K562 (cell line): ENCODE measurements around the gene MYL6B. TPM values are rescaled to one million over a fixed set of nuclear protein-coding genes. Genes with fewer than 3 reads are reported as not detected.

Experiments used
- GTF2F1 ChIP-seq: IDR thresholded peaks from 2 replicates; pipeline ENCODE4 v1.6.1; 2011; ENCODE audit warnings: low read depth, low read length, improper control_type of control experiment
- HNRNPH1 ChIP-seq: fragments of 200-400 bp; formaldehyde crosslinking; optimal IDR thresholded peaks from 2 replicates; pipeline ENCODE3; 2017; ENCODE audit warnings: low read depth, mild to moderate bottlenecking, low read length, moderate library complexity
- MAFF ChIP-seq: IDR thresholded peaks from 2 replicates; pipeline ENCODE4 v1.6.1; 2012; ENCODE audit warnings: low read length, improper control_type of control experiment
- MAFK ChIP-seq: IDR thresholded peaks from 2 replicates; pipeline ENCODE4 v1.6.1; 2011; ENCODE audit warnings: low read length, improper control_type of control experiment
- MYBL2 ChIP-seq, 2 experiments: fragments of 450-650 bp in 1 of 2; sonication (generic) in 1 of 2; formaldehyde crosslinking in 1 of 2; IDR thresholded peaks; 2 replicates each; pipeline versions ENCODE4 v1.6.1 to v1.8.1; 2017 to 2022; ENCODE audit warnings: borderline replicate concordance in 1 of 2, inconsistent platforms in 1 of 2, low read depth in 1 of 2, mild to moderate bottlenecking in 1 of 2, missing genetic modification reagents in 1 of 2, moderate library complexity in 1 of 2
- SAFB2 ChIP-seq: fragments of 200-400 bp; formaldehyde crosslinking; IDR thresholded peaks from 2 replicates; pipeline ENCODE4 v1.6.1; 2018; ENCODE audit warnings: borderline replicate concordance, low read length, low read depth, moderate library complexity; ENCODE audit not compliant: severe bottlenecking
- TAL1 ChIP-seq: fragments of 450-650 bp; IDR thresholded peaks from 2 replicates; pipeline ENCODE4 v1.6.1; 2016; ENCODE audit warnings: mild to moderate bottlenecking
- U2AF2 ChIP-seq: fragments of 200-400 bp; formaldehyde crosslinking; optimal IDR thresholded peaks from 2 replicates; pipeline ENCODE3; 2017; ENCODE audit warnings: low read depth, mild to moderate bottlenecking, low read length
- ZBED1 ChIP-seq: IDR thresholded peaks from 2 replicates; pipeline ENCODE4 v1.6.1; 2014
- ZBTB7A ChIP-seq: IDR thresholded peaks from 2 replicates; pipeline ENCODE4 v1.6.1; 2011; ENCODE audit warnings: low read depth, mild to moderate bottlenecking, low read length, moderate library complexity, borderline replicate concordance; ENCODE audit not compliant: control insufficient read depth
- ZKSCAN3 ChIP-seq: fragments of 250-450 bp; sonication (Bioruptor Pico); IDR thresholded peaks from 2 replicates; pipeline ENCODE4 v1.4.0; 2020
- ZNF76 ChIP-seq: fragments of 250-450 bp; sonication (Bioruptor Pico); IDR thresholded peaks from 2 replicates; pipeline ENCODE4 v1.4.0; 2020; ENCODE audit warnings: mild to moderate bottlenecking, moderate library complexity, borderline replicate concordance
- polyA plus RNA-seq, 8 experiments: library from polyadenylated mRNA; depleted of rRNA in 4 of 8; stranded (reverse) in 5 of 8; unstranded in 3 of 8; fragments of >200 nt; fragmentation: Nextera tagmentation in 2 of 8; fragmentation: Illumina TruSeq in 1 of 8; extraction: Ambion mirVana in 2 of 8; extraction: Trizol in 1 of 8; gene quantifications; 2 replicates each; pipeline versions ENCODE4 v1.2.1 to v1.2.3, GENCODE V29; 2011 to 2014; ENCODE audit warnings: inconsistent platforms in 1 of 8, missing spikeins in 1 of 8
- total RNA-seq, 7 experiments: library from RNA; depleted of rRNA in 6 of 7; stranded (reverse); fragments of >200 nt in 6 of 7; fragmentation: Illumina TruSeq in 2 of 7; extraction: Trizol in 2 of 7; gene quantifications; 2 replicates each; pipeline versions ENCODE4 v1.2.1 to v1.2.3, GENCODE V29; 2011 to 2021; ENCODE audit warnings: low replicate concordance in 1 of 7
- TF ChIP-seq, protein P1 (sequence below): sonication (generic); formaldehyde crosslinking; IDR thresholded peaks from 2 replicates; pipeline ENCODE4 v1.8.0; 2022; ENCODE audit warnings: missing genetic modification reagents, mild to moderate bottlenecking, borderline replicate concordance
- TF ChIP-seq, protein P2 (sequence below): IDR thresholded peaks from 3 replicates; pipeline ENCODE4 v1.6.1; 2011; ENCODE audit warnings: borderline replicate concordance, mild to moderate bottlenecking, moderate library complexity; ENCODE audit not compliant: insufficient read length; ENCODE audit errors: extremely low read depth
- TF ChIP-seq, protein P3 (sequence below), 2 experiments: fragments of 200-800 bp in 1 of 2; sonication (Bioruptor generic) in 1 of 2; sonication (generic) in 1 of 2; formaldehyde crosslinking in 1 of 2; IDR thresholded peaks in 1 of 2; conservative IDR thresholded peaks in 1 of 2; 2 replicates each; pipeline versions ENCODE4 v1.5.0 to v1.6.1; 2016 to 2020; ENCODE audit warnings: missing compliant biosample characterization in 1 of 2, missing genetic modification characterization in 1 of 2, missing genetic modification reagents in 1 of 2
- TF ChIP-seq, protein P4 (sequence below): fragments of 450-650 bp; IDR thresholded peaks from 2 replicates; pipeline ENCODE4 v1.6.1; 2016
- TF ChIP-seq, protein P5 (sequence below): fragments of 250-450 bp; sonication (Bioruptor Pico); IDR thresholded peaks from 2 replicates; pipeline ENCODE4 v1.5.0; 2021; ENCODE audit warnings: mild to moderate bottlenecking, borderline replicate concordance

MYL6B gene
- total and polyA plus RNA-seq, 9 of the 15 experiments (the other 6 are each of a cell fraction or from before 2014, with no cell fraction given): 42.8 to 77.3 (median 68.6) TPM

DNA sequence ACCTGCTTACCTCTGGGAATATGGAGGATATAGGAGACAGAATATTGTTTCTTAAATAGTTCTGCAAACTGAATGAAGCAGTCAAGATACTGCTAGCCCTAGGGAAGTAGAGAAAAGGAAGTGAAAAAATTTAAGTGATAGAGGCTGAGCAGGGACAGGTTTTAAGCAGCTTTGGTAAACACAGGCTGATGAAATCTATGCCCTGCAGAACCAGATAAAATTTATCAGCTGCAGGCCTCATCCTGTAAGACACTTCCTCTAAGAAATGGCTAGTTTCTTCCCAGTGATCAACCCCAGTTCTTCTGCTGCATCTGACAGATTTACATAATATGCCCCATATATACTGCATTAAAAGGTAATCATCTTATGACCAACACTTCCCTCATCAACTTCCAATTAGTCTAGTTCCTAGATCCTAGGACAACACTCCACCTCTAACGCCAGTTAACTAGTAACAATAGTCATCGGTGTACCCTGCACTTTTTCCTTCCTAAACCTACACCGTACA lies 25.6 kb upstream of the MYL6B start (continued):
- TF ChIP-seq, protein P1, sequence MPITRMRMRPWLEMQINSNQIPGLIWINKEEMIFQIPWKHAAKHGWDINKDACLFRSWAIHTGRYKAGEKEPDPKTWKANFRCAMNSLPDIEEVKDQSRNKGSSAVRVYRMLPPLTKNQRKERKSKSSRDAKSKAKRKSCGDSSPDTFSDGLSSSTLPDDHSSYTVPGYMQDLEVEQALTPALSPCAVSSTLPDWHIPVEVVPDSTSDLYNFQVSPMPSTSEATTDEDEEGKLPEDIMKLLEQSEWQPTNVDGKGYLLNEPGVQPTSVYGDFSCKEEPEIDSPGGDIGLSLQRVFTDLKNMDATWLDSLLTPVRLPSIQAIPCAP (CRISPR knock-in tag): no peak
- no peak for TF ChIP-seq ZBTB7A
- TF ChIP-seq SAFB2: no peak
- TF ChIP-seq ZNF76 (CRISPR knock-in tag): no peak
- TF ChIP-seq TAL1: peak; percentile 95
- TF ChIP-seq, protein P2, sequence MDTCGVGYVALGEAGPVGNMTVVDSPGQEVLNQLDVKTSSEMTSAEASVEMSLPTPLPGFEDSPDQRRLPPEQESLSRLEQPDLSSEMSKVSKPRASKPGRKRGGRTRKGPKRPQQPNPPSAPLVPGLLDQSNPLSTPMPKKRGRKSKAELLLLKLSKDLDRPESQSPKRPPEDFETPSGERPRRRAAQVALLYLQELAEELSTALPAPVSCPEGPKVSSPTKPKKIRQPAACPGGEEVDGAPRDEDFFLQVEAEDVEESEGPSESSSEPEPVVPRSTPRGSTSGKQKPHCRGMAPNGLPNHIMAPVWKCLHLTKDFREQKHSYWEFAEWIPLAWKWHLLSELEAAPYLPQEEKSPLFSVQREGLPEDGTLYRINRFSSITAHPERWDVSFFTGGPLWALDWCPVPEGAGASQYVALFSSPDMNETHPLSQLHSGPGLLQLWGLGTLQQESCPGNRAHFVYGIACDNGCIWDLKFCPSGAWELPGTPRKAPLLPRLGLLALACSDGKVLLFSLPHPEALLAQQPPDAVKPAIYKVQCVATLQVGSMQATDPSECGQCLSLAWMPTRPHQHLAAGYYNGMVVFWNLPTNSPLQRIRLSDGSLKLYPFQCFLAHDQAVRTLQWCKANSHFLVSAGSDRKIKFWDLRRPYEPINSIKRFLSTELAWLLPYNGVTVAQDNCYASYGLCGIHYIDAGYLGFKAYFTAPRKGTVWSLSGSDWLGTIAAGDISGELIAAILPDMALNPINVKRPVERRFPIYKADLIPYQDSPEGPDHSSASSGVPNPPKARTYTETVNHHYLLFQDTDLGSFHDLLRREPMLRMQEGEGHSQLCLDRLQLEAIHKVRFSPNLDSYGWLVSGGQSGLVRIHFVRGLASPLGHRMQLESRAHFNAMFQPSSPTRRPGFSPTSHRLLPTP: no peak
- TF ChIP-seq, protein P3, sequence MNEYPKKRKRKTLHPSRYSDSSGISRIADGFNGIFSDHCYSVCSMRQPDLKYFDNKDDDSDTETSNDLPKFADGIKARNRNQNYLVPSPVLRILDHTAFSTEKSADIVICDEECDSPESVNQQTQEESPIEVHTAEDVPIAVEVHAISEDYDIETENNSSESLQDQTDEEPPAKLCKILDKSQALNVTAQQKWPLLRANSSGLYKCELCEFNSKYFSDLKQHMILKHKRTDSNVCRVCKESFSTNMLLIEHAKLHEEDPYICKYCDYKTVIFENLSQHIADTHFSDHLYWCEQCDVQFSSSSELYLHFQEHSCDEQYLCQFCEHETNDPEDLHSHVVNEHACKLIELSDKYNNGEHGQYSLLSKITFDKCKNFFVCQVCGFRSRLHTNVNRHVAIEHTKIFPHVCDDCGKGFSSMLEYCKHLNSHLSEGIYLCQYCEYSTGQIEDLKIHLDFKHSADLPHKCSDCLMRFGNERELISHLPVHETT (CRISPR knock-in tag; conservative IDR thresholded peaks at IDR 0.05 in 1 of 2, IDR thresholded peaks at IDR 0.05 in 1 of 2): no peak
- no peak for TF ChIP-seq HNRNPH1
- TF ChIP-seq, protein P4, sequence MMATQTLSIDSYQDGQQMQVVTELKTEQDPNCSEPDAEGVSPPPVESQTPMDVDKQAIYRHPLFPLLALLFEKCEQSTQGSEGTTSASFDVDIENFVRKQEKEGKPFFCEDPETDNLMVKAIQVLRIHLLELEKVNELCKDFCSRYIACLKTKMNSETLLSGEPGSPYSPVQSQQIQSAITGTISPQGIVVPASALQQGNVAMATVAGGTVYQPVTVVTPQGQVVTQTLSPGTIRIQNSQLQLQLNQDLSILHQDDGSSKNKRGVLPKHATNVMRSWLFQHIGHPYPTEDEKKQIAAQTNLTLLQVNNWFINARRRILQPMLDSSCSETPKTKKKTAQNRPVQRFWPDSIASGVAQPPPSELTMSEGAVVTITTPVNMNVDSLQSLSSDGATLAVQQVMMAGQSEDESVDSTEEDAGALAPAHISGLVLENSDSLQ: no peak; the same call in 1 of the 2 replicates
- TF ChIP-seq, protein P5, sequence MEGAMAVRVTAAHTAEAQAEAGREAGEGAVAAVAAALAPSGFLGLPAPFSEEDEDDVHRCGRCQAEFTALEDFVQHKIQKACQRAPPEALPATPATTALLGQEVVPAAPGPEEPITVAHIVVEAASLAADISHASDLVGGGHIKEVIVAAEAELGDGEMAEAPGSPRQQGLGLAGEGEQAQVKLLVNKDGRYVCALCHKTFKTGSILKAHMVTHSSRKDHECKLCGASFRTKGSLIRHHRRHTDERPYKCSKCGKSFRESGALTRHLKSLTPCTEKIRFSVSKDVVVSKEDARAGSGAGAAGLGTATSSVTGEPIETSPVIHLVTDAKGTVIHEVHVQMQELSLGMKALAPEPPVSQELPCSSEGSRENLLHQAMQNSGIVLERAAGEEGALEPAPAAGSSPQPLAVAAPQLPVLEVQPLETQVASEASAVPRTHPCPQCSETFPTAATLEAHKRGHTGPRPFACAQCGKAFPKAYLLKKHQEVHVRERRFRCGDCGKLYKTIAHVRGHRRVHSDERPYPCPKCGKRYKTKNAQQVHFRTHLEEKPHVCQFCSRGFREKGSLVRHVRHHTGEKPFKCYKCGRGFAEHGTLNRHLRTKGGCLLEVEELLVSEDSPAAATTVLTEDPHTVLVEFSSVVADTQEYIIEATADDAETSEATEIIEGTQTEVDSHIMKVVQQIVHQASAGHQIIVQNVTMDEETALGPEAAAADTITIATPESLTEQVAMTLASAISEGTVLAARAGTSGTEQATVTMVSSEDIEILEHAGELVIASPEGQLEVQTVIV (CRISPR knock-in tag): no peak
- no peak for TF ChIP-seq MAFK
- no peak for TF ChIP-seq ZBED1
- no peak for TF ChIP-seq MYBL2 (IDR thresholded peaks at IDR 0.05; ENCODE audit: low read depth)
- TF ChIP-seq MYBL2 (CRISPR knock-in tag; IDR thresholded peaks at IDR 0.05; ENCODE audit: borderline replicate concordance): no peak
- no peak for TF ChIP-seq U2AF2
- no peak; the same call in 1 of the 2 replicates for TF ChIP-seq MAFF
- TF ChIP-seq ZKSCAN3 (CRISPR knock-in tag): no peak
- TF ChIP-seq GTF2F1: no peak
